ENCODE results near the gene NACC1. TPM values are rescaled to one million over a fixed set of nuclear protein-coding genes. Genes with fewer than 3 reads are reported as not detected.

The NACC1 gene
- total and polyA plus RNA-seq, 4 donors = 0.86 to 24.7 (median 17.7) TPM

GRCh38 chr19:13089139-13089856 lies 28.8 kb upstream of the NACC1 start:
- Histone ChIP-seq H3K9me3 (ENCODE audit: control insufficient read depth in 4 of 4, low read length in 3 of 4) (no peaks in the 10 kb centered on the region), H3K27ac (ENCODE audit: low read depth in 1 of 2, low read length in 2 of 2) (no peak overlapping the region), H3K4me3 (ENCODE audit: low read depth in 1 of 3, low read length in 3 of 3) (no peak overlapping the region), H3K4me1 (ENCODE audit: control insufficient read depth in 4 of 4, insufficient read depth in 4 of 4, low read length in 3 of 4) (peaks cover 7 to 47% (median 22%) of the 10 kb centered on the region in 4 donors), H3K36me3 (ENCODE audit: control insufficient read depth in 4 of 4, insufficient read depth in 3 of 4, low read depth in 1 of 4, low read length in 3 of 4) (no peaks in the 10 kb centered on the region), H3K27me3 (ENCODE audit: control insufficient read depth in 4 of 4, insufficient read depth in 4 of 4, low read length in 3 of 4) (no peaks in the 10 kb centered on the region), H3K9ac (ENCODE audit: low read depth in 1 of 2, low read length in 2 of 2) (no peak overlapping the region)
- TF ChIP-seq EGR1 (IDR thresholded peaks at IDR 0.05; ENCODE audit: low read depth in 2 of 2) (no peak), NR2F2 (IDR thresholded peaks at IDR 0.05) (no peak), RXRA (IDR thresholded peaks at IDR 0.05) (no peak), CTCF (IDR thresholded peaks at IDR 0.05; ENCODE audit: low read depth, low read length, missing input control) (peak; percentile 16)
- 95% methylated on average over 5 of the region's 5 CpGs for WGBS
- DNase-seq (ENCODE audit: low spot score) = no peak

DNA sequence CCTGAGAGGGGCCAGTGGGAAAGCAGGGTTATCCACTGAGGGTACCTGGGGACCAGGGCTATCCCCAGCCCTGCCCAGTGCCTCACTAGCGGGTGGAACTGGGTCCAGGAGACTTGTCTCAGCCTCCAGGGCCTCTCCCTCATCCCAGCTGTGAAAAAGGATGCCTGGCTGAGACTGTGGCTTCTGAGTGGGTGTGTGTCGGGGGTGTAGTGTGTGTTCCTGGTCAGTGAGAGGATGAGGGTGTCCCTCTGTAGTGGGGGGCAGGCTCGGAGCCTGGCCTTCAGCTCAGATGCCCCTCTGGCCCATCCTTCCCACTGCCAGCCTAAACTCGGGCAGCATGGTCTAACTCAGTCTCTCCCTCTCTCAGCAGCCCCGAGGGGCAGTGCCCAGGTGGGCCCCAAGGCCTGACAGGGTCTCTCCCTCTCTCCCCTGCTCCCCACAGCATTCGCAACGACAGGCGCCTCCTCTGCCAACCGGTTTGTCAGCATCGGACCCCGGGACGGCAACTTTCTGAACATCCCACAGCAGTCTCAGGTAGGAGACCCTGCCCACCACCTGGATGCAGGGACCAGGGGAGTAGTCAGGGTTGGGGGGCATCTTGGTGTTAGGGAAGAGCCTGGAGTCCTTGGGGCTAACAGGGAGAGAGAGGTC lies 28.1 kb upstream of the NACC1 start:
- TF ChIP-seq GABPA (IDR thresholded peaks at IDR 0.05 in 1 of 2, conservative IDR thresholded peaks at IDR 0.05 in 1 of 2) (no peak), ZBTB33 (IDR thresholded peaks at IDR 0.05) (no peak), EGR1 (IDR thresholded peaks at IDR 0.05; ENCODE audit: low read depth in 2 of 2) (no peak), RAD21 (IDR thresholded peaks at IDR 0.05) (no peak)
- Histone ChIP-seq H3K9ac (ENCODE audit: low read depth in 1 of 2, low read length in 2 of 2) (no peak overlapping the region), H3K4me3 (ENCODE audit: low read depth in 1 of 3, low read length in 3 of 3) (no peak overlapping the region), H3K27me3 (ENCODE audit: control insufficient read depth in 4 of 4, insufficient read depth in 4 of 4, low read length in 3 of 4) (no peaks in the 10 kb centered on the region), H3K4me1 (ENCODE audit: control insufficient read depth in 4 of 4, insufficient read depth in 4 of 4, low read length in 3 of 4) (peaks cover 7 to 48% (median 22%) of the 10 kb centered on the region in 4 donors), H3K27ac (ENCODE audit: low read depth in 1 of 2, low read length in 2 of 2) (peak overlapping the region in 1 of 2 donors; percentile 36), H3K9me3 (ENCODE audit: control insufficient read depth in 4 of 4, low read length in 3 of 4) (no peaks in the 10 kb centered on the region), H3K36me3 (ENCODE audit: control insufficient read depth in 4 of 4, insufficient read depth in 3 of 4, low read depth in 1 of 4, low read length in 3 of 4) (peaks cover 0 to 3% (median 0%) of the 10 kb centered on the region in 4 donors)
- no peak for DNase-seq (ENCODE audit: low spot score)
- 91% methylated on average over 12 of the region's 12 CpGs for WGBS

GRCh38 chr19:13090511-13091231 lies 27.4 kb upstream of the NACC1 start:
- H3K27ac ChIP-seq (ENCODE audit: low read depth in 1 of 2, low read length in 2 of 2) = peak overlapping the region in 1 of 2 donors; percentile 36
- H3K36me3 ChIP-seq (ENCODE audit: control insufficient read depth in 4 of 4, insufficient read depth in 3 of 4, low read depth in 1 of 4, low read length in 3 of 4) = peaks cover 0 to 5% (median 2%) of the 10 kb centered on the region in 4 donors
- DNase-seq (ENCODE audit: low spot score) = no peak
- H3K4me1 ChIP-seq (ENCODE audit: control insufficient read depth in 4 of 4, insufficient read depth in 4 of 4, low read length in 3 of 4) = peaks cover 7 to 48% (median 22%) of the 10 kb centered on the region in 4 donors
- H3K9me3 ChIP-seq (ENCODE audit: control insufficient read depth in 4 of 4, low read length in 3 of 4) = no peaks in the 10 kb centered on the region
- WGBS = 87% methylated on average over 10 of the region's 10 CpGs
- H3K4me3 ChIP-seq (ENCODE audit: low read depth in 1 of 3, low read length in 3 of 3) = no peak overlapping the region
- peak overlapping the region in 1 of 2 donors; percentile 12 for H3K9ac ChIP-seq (ENCODE audit: low read depth in 1 of 2, low read length in 2 of 2)
- TF ChIP-seq RAD21 (IDR thresholded peaks at IDR 0.05) (no peak), JUND (IDR thresholded peaks at IDR 0.05) (no peak), NR2F2 (IDR thresholded peaks at IDR 0.05) (no peak), GABPA (IDR thresholded peaks at IDR 0.05 in 1 of 2, conservative IDR thresholded peaks at IDR 0.05 in 1 of 2) (no peak)
- H3K27me3 ChIP-seq (ENCODE audit: control insufficient read depth in 4 of 4, insufficient read depth in 4 of 4, low read length in 3 of 4) = no peaks in the 10 kb centered on the region
